Activated T-cell treated with anti-CD3 and anti-CD28 coated beads, Interleukin-2, amount 50 U/mL, for 72 hours (primary cell): ENCODE measurements around the gene PLEKHG4B. TPM values are rescaled to one million over a fixed set of nuclear protein-coding genes. Genes with fewer than 3 reads are reported as not detected.

Experiments used
- ATAC-seq, 2 donors: fragments of 150-1000 bp; cut with Tn5 transposase; replicated peaks in 1 of 2; 2 replicates each; pipeline ENCODE4 v1.10.0; 2021; ENCODE audit warnings: moderate library complexity in 2 of 2, mild to moderate bottlenecking in 1 of 2
- DNase-seq, 2 donors: peaks; one replicate each; pipeline ENCODE4 v3.0.0; 2021 to 2022; ENCODE audit warnings: mixed read lengths in 1 of 2
- H3K27ac Mint-ChIP-seq: one replicate; pipeline ENCODE4 v1.8.0; 2022; ENCODE audit warnings: mild to moderate bottlenecking, moderate library complexity, mixed read lengths
- H3K27me3 Mint-ChIP-seq: one replicate; pipeline ENCODE4 v1.8.0; 2022; ENCODE audit warnings: low read depth, mixed read lengths
- H3K36me3 Mint-ChIP-seq, 2 donors: one replicate each; pipeline ENCODE4 v1.8.0; 2022; ENCODE audit warnings: mixed read lengths in 2 of 2, mild to moderate bottlenecking in 1 of 2; ENCODE audit not compliant: insufficient read depth in 2 of 2
- H3K4me1 Mint-ChIP-seq: one replicate; pipeline ENCODE4 v1.8.0; 2022; ENCODE audit warnings: low read depth, mixed read lengths
- H3K4me3 Mint-ChIP-seq, 2 donors: one replicate each; pipeline ENCODE4 v1.8.0; 2022; ENCODE audit warnings: mild to moderate bottlenecking in 2 of 2, mixed read lengths in 2 of 2, moderate library complexity in 2 of 2
- H3K9me3 Mint-ChIP-seq, 2 donors: one replicate each; pipeline ENCODE4 v1.8.0; 2022; ENCODE audit warnings: mixed read lengths in 2 of 2
- total RNA-seq, 2 donors: library from RNA; stranded (reverse); gene quantifications; one replicate each; pipeline ENCODE4 v1.2.3, GENCODE V29; 2022

PLEKHG4B gene
- total RNA-seq, 2 donors from 2014 or later, result not detected

DNA sequence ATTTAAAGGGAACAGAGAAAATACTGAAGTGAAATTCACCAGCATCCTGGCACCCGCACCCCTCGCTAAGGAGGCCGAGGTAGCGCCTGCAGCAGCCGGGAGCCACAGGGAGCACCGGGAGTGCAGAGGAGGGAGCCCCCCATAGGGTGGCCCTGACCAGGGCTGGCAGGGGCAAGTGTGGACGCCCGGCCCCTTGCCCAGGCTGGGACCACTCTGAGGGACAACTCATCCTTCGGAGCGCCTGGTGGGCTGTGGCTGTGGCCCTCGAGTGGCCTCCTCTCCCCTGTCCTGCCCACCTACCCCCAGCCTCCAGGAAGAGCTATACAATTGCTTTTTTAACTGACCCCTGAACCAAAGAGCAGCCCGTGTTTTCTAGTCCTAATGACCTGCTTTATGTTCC lies 47.0 kb downstream of the PLEKHG4B start:
- no peak overlapping the region for H3K4me3 Mint-ChIP-seq
- no peaks in the 10 kb centered on the region for H3K4me1 Mint-ChIP-seq
- H3K36me3 Mint-ChIP-seq, result no peaks in the 10 kb centered on the region
- H3K27ac Mint-ChIP-seq, result no peak overlapping the region
- no peak for ATAC-seq
- no peak for DNase-seq
- H3K27me3 Mint-ChIP-seq, result peaks cover 5% of the 10 kb centered on the region
- no peaks in the 10 kb centered on the region for H3K9me3 Mint-ChIP-seq

DNA sequence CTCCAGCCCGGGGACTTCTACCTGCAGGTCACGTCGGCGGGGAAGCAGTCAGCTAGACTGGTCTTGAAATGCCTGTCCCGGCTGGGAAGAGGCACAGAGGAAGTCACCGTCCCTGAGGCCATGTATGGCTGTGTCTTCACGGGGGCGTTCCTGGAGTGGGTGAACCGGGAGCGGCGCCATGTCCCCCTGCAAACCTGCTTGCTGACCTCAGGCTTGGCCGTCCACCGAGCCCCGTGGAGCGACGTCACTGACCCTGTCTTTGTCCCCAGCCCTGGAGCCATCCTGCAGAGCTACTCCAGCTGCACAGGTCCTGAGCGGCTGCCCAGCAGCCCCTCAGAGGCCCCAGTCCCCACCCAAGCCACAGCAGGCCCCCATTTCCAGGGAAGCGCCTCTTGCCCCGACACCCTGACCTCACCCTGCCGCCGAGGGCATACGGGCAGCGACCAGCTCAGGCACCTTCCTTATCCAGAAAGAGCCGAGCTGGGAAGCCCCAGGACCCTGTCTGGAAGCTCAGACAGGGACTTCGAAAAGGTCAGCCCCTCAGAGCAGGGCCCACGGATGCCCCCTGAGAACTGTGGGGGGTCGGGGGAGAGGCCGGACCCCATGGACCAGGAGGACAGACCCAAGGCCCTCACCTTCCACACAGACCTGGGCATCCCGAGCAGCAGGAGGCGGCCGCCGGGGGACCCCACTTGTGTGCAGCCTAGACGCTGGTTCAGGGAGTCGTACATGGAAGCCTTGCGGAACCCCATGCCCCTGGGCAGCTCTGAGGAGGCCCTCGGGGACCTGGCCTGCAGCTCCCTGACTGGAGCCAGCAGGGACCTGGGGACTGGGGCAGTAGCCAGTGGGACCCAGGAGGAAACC lies 47.8 kb downstream of the PLEKHG4B start:
- DNase-seq, result no peak
- no peak overlapping the region for H3K27ac Mint-ChIP-seq
- no peaks in the 10 kb centered on the region for H3K36me3 Mint-ChIP-seq
- H3K27me3 Mint-ChIP-seq, result peaks cover 5% of the 10 kb centered on the region
- no peak for ATAC-seq
- H3K4me1 Mint-ChIP-seq, result no peaks in the 10 kb centered on the region
- H3K4me3 Mint-ChIP-seq, result no peak overlapping the region
- H3K9me3 Mint-ChIP-seq, result no peaks in the 10 kb centered on the region

DNA sequence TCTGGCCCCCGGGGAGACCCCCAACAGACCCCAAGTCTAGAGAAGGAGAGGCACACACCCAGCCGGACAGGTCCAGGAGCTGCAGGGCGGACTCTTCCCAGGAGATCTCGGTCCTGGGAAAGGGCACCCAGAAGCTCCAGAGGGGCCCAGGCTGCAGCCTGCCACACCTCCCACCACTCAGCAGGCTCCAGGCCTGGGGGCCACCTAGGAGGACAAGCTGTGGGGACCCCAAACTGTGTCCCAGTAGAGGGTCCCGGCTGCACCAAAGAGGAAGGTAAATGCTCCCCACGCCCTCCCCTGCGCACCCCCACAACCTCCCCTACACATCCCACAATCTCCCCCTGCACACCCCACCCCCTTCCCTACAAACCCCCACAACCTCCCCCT lies 48.5 kb downstream of the PLEKHG4B start:
- DNase-seq, result no peak
- no peaks in the 10 kb centered on the region for H3K4me1 Mint-ChIP-seq
- no peak overlapping the region for H3K27ac Mint-ChIP-seq
- no peaks in the 10 kb centered on the region for H3K36me3 Mint-ChIP-seq
- H3K4me3 Mint-ChIP-seq, result no peak overlapping the region
- H3K9me3 Mint-ChIP-seq, result no peaks in the 10 kb centered on the region
- ATAC-seq, result no peak
- H3K27me3 Mint-ChIP-seq, result peaks cover 5% of the 10 kb centered on the region

DNA sequence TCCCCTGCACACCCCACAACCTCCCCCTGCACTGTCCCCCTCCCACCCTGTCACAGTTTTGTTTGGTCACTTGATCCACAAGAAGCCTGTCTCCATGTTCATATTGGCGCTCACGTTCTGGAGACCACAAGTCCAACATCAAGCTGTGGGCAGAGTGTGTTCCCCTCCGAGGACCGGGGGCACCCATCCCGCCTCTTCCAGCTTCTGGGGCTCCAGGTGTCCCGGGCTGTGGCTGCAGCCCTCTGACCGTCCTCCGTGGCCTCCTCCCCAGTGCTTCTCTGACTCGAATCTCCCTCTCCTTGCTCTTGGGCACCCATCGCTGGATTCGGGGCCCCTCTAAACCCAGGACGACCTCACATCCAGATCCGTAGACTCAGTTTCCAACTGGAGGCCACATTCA lies 49.2 kb downstream of the PLEKHG4B start:
- Mint-ChIP-seq H3K4me3 (no peak overlapping the region), H3K9me3 (no peaks in the 10 kb centered on the region), H3K27ac (no peak overlapping the region), H3K36me3 (no peaks in the 10 kb centered on the region), H3K27me3 (peaks cover 5% of the 10 kb centered on the region), H3K4me1 (no peaks in the 10 kb centered on the region)
- DNase-seq (no peak), ATAC-seq (no peak)

DNA sequence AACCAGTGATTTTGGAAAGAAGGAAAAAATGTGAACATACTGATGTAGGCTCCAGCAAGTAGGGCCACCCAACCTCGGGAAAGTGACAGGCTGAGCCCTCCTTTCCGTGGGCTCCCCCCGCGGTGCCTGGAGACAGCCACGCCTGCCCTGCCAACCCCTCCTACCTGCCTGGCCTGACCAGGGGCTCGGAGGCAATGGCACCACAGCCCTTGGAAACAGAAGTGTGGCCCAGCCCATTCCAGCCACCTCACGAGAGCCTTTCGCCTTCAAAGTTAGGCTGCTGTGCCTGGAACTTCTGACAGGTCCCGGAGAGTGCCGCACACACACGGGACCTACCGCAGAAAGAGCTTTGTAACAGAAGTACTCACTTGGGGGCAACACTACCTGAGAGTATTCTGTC lies 49.8 kb downstream of the PLEKHG4B start:
- peaks cover 0 to 1% of the 10 kb centered on the region in 2 donors for H3K9me3 Mint-ChIP-seq
- no peak overlapping the region for H3K4me3 Mint-ChIP-seq
- H3K36me3 Mint-ChIP-seq, result peaks cover 1 to 2% of the 10 kb centered on the region in 2 donors
- peaks cover 5% of the 10 kb centered on the region for H3K27me3 Mint-ChIP-seq
- ATAC-seq, result no peak
- H3K4me1 Mint-ChIP-seq, result no peaks in the 10 kb centered on the region
- no peak overlapping the region for H3K27ac Mint-ChIP-seq
- no peak for DNase-seq

GRCh38 chr5:142246-142810 lies 50.4 kb downstream of the PLEKHG4B start:
- peaks cover 0 to 6% of the 10 kb centered on the region in 2 donors for H3K9me3 Mint-ChIP-seq
- no peak for ATAC-seq
- H3K4me3 Mint-ChIP-seq, result no peak overlapping the region
- peaks cover 7 to 8% of the 10 kb centered on the region in 2 donors for H3K36me3 Mint-ChIP-seq
- no peak for DNase-seq
- H3K4me1 Mint-ChIP-seq, result no peaks in the 10 kb centered on the region
- H3K27ac Mint-ChIP-seq, result no peak overlapping the region
- H3K27me3 Mint-ChIP-seq, result peaks cover 5% of the 10 kb centered on the region

DNA sequence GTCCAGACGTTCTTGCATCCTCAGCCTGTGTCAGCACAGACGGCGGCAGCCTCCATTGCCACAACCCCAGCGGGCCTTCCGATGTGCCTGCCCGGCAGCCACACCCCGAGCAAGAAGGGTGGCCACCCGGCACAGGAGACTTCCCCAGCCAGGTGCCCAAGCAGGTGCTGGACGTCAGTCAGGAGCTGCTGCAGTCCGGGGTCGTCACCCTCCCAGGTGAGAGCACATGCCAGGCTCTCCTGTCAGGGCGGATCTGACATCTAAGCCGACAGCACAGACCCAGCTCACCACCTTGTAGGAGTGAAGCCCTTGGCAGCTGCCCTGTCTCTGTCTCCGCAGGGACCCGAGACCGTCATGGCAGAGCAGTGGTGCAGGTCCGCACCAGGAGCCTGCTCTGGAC lies 51.1 kb downstream of the PLEKHG4B start:
- H3K36me3 Mint-ChIP-seq, result peaks cover 14 to 15% of the 10 kb centered on the region in 2 donors
- DNase-seq (no peak), ATAC-seq (no peak)
- H3K4me3 Mint-ChIP-seq, result no peak overlapping the region
- H3K4me1 Mint-ChIP-seq, result no peaks in the 10 kb centered on the region
- H3K9me3 Mint-ChIP-seq, result peaks cover 6 to 10% of the 10 kb centered on the region in 2 donors
- H3K27ac Mint-ChIP-seq, result no peak overlapping the region
- H3K27me3 Mint-ChIP-seq, result peaks cover 5% of the 10 kb centered on the region

DNA sequence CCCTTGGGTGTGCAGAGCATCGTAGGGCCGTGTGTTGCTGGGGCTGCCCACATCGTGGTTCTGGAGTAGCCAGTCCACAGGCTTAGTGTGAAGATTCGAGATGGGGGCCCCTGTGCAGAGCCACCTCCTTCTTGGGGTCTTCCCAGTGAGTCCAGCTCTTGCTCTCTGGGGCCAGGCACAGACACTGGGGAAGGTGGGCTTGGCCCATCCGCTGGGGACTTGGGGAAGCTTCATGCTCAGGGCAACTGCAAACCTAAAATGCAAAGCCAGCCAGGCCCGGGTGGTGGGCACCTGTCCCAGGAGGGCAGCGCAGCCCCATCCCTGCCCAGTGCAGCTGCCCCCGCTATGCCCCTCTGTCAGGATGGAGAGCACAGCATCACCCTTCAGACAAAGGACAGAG lies 53.0 kb downstream of the PLEKHG4B start:
- Mint-ChIP-seq H3K36me3 (peaks cover 14 to 15% of the 10 kb centered on the region in 2 donors), H3K9me3 (peaks cover 6 to 13% of the 10 kb centered on the region in 2 donors), H3K4me3 (no peak overlapping the region), H3K27me3 (peaks cover 5% of the 10 kb centered on the region), H3K4me1 (no peaks in the 10 kb centered on the region), H3K27ac (no peak overlapping the region)
- ATAC-seq (no peak), DNase-seq (no peak)

DNA sequence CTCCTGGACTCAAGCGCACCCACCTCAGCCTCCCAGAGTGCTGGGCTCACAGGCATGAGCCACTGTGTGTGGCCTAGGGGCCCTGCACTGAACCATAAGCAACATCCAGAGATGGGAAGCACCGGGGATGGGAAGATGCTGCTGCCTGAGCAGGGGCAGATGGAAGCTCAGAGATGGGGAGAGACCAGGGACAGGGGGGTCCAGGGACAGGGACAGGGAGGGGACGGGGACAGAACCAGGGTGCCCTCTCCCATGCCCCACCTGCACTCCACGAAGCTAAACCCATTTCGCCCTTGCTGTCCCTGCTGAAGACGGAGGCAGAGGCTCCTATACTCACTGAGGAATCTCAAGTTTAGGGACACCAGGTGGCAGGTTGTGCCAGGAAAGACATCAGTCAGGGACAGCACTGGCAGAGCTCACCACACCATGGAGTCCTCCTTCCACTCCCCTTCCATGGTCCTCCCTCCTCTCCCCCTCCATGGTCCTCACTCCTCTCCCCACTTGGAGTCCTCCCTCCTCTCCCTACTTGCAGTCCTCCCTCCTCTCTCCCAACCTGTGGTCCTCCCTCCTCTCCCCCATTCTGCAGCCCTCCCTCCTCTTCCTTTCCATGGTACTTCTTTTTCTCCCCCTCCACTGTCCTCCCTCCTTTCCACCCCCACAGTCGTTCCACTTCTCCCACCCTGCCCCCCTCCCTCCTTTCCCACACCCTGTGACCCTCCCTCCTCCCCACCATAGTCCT lies 53.8 kb downstream of the PLEKHG4B start:
- Mint-ChIP-seq H3K27ac (no peak overlapping the region), H3K36me3 (peaks cover 14 to 15% of the 10 kb centered on the region in 2 donors), H3K9me3 (peaks cover 6 to 13% of the 10 kb centered on the region in 2 donors), H3K27me3 (peaks cover 5% of the 10 kb centered on the region), H3K4me1 (no peaks in the 10 kb centered on the region), H3K4me3 (no peak overlapping the region)
- ATAC-seq (no peak), DNase-seq (no peak)

DNA sequence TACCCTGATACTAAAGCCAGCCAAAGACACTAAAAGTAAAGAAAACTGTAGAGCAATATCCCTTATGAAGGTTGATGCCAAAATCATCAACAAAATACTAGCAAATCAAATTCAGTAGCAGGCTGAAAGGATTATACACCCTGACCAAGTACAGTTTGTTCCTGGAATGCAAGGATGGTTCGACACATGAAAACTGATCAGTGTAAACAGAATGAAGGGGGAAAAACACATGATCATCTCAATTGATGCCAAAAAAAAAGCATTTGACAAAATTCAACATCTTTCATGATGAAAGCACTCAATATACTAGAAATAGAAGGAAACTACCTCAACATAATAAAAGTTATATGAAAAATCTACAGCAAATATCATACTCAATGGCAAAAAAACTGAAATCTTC lies 55.8 kb downstream of the PLEKHG4B start:
- H3K9me3 Mint-ChIP-seq, result peaks cover 6 to 13% of the 10 kb centered on the region in 2 donors
- no peak for ATAC-seq
- no peaks in the 10 kb centered on the region for H3K4me1 Mint-ChIP-seq
- H3K4me3 Mint-ChIP-seq, result no peak overlapping the region
- H3K27ac Mint-ChIP-seq, result no peak overlapping the region
- peaks cover 5% of the 10 kb centered on the region for H3K27me3 Mint-ChIP-seq
- no peak for DNase-seq
- peaks cover 14 to 15% of the 10 kb centered on the region in 2 donors for H3K36me3 Mint-ChIP-seq

GRCh38 chr5:149745-150485 lies 57.9 kb downstream of the PLEKHG4B start:
- H3K27ac Mint-ChIP-seq, result no peak overlapping the region
- H3K4me1 Mint-ChIP-seq, result no peaks in the 10 kb centered on the region
- H3K36me3 Mint-ChIP-seq, result peaks cover 14 to 15% of the 10 kb centered on the region in 2 donors
- ATAC-seq (no peak), DNase-seq (no peak)
- peaks cover 6 to 13% of the 10 kb centered on the region in 2 donors for H3K9me3 Mint-ChIP-seq
- no peaks in the 10 kb centered on the region for H3K27me3 Mint-ChIP-seq
- no peak overlapping the region for H3K4me3 Mint-ChIP-seq

DNA sequence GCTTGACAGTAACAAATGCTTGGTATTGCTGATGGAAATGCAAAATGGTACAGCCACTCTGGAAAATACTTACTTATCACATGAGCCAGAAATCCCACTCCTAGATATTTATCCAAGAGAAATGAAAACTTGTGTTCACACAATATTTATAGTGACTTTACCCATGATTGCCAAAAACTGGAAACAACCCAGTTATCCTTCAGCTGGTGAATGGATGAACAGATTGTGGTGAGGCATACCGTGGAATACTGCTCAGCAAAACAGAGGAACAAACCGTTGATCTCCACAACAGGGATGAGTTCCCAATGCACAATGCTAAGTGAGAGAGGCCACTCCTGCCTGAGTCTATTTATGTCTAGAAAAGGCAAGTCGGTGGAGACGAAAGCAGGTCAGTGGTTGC lies 58.8 kb downstream of the PLEKHG4B start:
- Mint-ChIP-seq H3K4me3 (no peak overlapping the region), H3K27me3 (no peaks in the 10 kb centered on the region), H3K36me3 (peaks cover 14 to 15% of the 10 kb centered on the region in 2 donors), H3K9me3 (peaks cover 6 to 13% of the 10 kb centered on the region in 2 donors), H3K27ac (no peak overlapping the region), H3K4me1 (no peaks in the 10 kb centered on the region)
- DNase-seq (no peak), ATAC-seq (no peak)

DNA sequence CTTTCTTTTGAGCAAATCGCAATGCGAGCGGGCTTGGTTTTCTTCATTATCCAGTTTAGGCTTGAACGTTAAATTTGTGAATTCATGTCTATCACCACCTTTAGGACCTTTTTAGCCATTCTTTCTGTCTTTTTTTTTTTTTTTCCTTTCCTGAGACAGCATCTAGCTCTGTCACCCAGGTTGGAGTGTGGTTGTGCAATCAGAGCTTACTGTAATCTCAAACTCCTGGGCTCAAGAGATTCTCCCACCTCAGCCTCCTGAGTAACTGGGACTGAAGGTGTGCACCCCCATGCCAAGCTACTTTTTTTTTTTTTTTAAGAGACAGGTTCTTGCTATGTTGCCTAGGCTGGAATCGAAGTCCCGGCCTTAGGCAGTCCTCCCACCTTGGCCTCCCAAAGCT lies 60.1 kb downstream of the PLEKHG4B start:
- ATAC-seq (no peak), DNase-seq (no peak)
- Mint-ChIP-seq H3K27ac (no peak overlapping the region), H3K4me3 (no peak overlapping the region), H3K9me3 (peaks cover 6 to 10% of the 10 kb centered on the region in 2 donors), H3K36me3 (peaks cover 9% of the 10 kb centered on the region in 2 donors), H3K4me1 (no peaks in the 10 kb centered on the region), H3K27me3 (no peaks in the 10 kb centered on the region)
